ENCODE measurements around the gene TIAL1.

GRCh38 chr10:119543814-119544642 is 52.7 kb downstream of the TIAL1 start:
- no peak for TF ChIP-seq POLR2A (IDR thresholded peaks at IDR 0.05)
- no peak for TF ChIP-seq CTCF (IDR thresholded peaks at IDR 0.05)
- TF ChIP-seq POLR2AphosphoS5 (IDR thresholded peaks at IDR 0.05): no peak

Data from breast epithelium (tissue), 3 donors.